Right lobe of liver (tissue), 4 donors: ENCODE results near the gene TMEM239.
"Not testable (repeated sequence)": the region's sequence is repeated elsewhere in the genome, so short reads cannot be mapped to it uniquely, and the experiment has no call there.

Source experiments
- CTCF ChIP-seq, 4 donors: fragments of 200-600 bp in 3 of 4; fragments of 450-650 bp in 1 of 4; IDR thresholded peaks; one replicate each; pipeline versions ENCODE4 v1.5.1 to v1.8.0; 2016 to 2022; ENCODE audit warnings: antibody characterized with exemption in 4 of 4, mild to moderate bottlenecking in 2 of 4
- POLR2A ChIP-seq: fragments of 450-650 bp; IDR thresholded peaks from one replicate; pipeline ENCODE4 v1.6.1; 2017; ENCODE audit warnings: antibody characterized with exemption, mild to moderate bottlenecking
- donor health status: DM: no; HTN: no; CAD: no.
- donor health status: DM: no; HTN: no; CAD: no.
- donor health status: DM: no; HTN: yes; CAD: no.

- not testable (repeated sequence) for TF ChIP-seq CTCF (IDR thresholded peaks at IDR 0.05); POLR2A
These were observed 15.0 kb downstream of the TMEM239 start for GRCh38 chr20:2831206-2831605.
